ENCODE results near the gene FLYWCH2.

The FLYWCH2 gene

DNA sequence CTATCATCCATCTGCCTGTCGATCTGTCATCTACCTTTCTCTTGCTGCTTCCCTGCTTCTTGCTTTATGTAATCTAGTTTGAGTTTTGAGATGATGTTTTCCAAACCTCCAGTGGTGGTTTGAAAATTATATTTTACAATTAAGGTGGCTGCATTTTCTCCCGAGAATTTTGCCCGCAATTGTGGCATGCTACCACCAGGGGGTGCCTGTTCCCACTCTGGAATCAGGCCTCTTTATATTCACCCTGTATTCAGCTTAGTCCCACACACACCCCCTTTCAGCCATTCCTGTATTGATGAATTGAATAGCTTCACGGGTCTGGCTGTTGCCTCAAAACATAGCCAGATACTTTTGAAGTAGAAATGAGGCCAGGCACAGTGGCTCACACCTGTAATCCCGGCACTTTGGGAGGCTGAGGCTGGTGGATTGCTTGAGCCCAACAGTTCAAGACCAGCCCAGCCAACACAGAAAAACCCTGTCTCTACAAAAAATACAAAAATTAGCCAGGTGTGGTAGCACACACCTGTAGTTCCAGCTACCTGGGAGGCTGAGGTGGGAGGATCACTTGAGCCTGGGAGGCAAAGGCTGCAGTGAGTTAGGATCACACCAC, 28.2 kb upstream of the FLYWCH2 start:
- no peak for DNase-seq

DNA sequence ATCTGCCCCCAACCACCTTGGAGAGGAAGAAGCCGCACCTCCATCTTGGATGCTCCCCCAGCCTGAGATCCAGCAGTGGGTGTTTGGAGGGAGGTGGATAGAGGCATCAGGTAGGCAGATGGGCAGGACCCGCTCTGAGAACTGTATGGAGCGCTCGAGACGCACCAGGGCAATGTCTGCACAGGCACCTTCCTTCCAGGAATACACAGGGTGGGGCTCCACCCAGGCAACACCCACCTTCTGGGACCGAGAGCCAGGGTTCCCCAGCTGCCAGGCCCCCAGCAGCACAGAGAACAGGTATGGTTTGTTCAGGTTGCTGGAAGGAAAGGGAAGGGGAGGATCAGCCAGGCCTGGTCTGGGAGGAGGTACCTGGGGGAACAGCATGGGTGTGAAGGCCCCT, 27.5 kb upstream of the FLYWCH2 start:
- no peak for DNase-seq

DNA sequence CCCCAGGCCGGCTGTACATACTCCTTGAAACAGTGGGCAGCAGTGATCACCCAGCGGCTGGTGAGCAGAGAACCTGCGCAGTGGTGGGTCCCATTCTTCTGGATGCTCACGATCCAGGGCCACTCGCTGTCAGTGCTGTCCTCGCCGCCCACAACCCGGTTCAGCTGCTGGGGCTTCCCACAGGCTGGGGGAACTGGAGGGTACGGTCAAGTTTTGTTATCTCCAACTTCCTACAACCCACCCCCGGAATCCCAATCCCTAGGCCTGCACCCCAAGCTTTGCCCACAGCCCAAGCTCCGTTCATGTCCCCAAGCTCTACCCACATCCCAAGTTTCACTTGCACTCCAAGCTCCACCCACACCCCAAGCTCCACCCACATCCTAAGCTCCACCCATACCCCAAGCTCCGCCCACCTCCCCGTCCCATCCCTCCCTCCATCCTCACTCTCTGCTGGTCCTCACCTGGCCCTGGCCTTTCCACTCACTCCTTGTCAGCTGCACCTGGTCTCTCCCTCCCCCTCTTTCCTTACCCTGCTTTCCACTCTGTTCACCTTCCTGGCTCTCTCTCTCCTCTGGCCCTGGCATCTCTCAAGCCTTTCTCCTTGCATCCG, 26.8 kb upstream of the FLYWCH2 start:
- DNase-seq = no peak

DNA sequence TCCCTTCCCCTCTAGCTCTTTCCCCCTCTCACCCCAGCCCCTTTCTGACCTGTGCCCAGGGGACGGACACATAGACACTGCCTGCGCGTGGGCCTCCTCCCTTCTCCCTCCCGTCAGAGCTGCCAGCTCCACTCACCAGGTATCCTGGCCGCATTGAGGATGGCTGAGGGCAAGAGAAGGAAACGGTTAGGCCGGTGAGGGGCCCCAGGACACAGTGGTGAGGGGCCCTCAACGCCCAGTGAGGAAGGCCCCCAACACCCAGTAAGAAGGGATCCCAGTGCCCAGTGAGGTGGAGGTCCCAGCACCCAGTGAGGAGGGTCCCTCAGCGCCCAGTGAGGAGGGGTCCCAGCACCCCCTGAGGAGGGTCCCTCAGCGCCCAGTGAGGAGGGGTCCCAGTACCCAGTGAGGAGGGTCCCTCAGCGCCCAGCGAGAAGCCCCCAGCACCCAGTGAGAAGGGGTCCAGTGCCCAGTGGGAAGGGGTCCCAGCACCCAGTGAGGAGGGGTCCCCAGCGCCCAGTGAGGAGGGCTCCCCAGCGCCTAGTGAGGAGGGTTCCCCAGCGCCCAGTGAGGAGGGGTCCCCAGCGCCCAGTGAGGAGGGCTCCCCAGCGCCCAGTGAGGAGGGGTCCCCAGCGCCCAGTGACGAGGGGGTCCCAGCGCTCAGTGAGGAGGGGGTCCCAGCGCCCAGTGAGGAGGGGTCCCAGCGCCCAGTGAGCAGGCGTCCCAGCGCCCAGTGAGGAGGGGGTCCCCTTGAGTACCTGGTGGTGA, 26.1 kb upstream of the FLYWCH2 start:
- no peak for DNase-seq

DNA sequence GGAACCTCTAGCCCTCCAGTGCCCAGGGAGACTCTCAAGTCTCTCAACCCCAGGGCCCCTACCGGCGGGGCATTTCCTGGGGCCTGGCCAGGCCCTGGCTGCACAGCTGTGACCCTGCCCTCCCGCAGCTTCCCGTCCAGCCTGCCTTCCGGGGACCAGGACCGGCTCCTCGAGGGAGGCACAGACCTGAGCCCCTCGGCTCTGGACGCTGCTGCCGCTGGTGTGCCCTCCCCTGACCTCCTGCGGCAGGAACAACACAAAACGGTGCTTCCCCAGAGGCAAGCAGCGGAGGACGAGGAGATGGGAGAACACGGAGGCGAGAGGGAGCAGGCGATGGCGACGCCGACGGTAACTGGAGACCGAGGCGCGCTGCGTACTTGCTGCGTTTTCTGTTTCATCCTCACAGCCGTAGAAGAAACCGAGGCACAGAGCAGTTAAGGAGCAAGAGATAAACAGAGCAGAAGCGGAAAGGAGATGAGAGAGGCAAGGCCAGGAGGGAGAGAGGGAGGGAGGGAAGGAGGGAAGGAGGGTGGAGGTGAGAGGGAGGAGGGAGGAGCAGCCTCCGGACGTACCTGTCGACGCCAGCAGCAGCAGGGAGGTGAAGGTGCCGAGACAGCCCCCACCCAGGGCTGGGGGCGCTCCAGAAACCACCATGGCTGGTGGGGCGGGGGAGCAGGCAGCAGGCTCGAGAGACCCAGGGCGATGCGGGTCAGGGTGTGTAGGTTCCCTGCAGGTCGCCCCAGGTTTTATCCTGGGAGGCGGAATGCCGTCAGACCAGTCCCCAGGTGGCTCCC, 25.4 kb upstream of the FLYWCH2 start, which contains the start of gene PRSS22:
PRSS22 (minus strand) TSS at position 720 of the 794 bp plus-strand sequence; CDS start at position 654, 66 bp downstream.
- no peak for DNase-seq

DNA sequence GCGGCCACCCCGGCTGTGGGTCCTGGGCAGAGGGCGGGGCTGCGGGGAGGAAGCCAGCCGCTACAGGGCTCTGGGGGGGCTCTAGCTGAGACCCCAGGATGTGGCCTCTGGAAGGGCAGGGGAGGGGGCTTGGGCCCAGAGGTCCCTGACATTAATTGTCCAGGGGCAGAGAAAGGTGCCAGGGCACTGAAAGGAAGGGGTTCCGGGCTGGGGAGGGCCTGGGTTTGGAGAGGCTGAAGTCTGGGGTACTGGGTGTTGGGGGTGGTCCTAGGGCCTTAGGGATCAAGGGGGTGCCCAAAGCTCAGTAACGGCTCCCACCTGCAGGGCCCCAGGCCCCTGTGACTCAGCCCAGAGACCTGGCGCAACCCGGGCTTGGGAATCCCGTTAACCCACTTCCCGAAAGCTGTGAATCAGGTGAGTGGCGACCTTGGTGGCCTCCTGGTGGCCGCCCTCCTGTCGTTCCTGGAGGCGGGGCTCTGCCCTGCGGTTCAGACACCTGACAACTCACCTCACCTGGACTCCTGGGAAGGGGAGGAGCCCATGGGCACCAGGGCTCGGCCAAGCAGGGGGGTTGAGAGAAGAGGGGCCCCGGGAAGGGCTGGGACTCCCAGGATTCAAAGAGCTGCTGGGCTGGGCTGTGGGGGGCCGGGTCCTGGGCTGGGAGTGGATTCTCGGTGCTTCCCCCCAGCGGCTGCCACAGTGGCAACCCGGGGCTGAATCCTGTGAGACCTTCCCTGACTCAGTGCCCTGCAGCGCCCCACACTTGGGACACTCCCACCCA, 24.6 kb upstream of the FLYWCH2 start:
- peak; percentile 16 for DNase-seq

DNA sequence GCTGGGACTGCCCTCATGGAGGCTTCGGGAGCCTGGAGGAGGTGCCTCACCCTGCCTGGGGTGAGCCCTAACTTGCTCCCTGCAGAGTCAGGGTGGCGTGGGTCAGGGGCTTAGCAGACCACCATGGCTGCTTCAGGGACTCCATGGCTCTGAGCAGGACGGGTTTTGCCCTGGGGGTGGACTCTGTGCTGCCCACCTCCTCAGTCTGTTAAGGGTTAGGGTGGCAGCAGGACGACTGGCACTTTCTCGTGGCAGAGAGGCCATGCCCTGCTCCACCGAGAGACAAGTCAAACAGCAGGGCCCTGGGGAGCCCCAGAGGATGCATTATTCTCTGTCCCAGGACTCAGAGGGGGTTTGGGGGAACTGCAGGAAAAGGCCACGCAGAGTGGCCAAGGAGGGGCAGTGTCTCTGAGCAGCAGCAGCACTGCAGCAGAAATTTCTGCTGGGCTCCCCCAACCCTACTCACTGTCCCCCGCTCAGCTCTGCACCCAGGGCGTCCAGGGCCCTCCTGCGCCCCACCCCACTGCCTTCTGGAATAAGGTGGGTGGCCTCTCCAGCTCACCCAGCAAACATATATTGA, 23.2 kb upstream of the FLYWCH2 start:
- DNase-seq = no peak

DNA sequence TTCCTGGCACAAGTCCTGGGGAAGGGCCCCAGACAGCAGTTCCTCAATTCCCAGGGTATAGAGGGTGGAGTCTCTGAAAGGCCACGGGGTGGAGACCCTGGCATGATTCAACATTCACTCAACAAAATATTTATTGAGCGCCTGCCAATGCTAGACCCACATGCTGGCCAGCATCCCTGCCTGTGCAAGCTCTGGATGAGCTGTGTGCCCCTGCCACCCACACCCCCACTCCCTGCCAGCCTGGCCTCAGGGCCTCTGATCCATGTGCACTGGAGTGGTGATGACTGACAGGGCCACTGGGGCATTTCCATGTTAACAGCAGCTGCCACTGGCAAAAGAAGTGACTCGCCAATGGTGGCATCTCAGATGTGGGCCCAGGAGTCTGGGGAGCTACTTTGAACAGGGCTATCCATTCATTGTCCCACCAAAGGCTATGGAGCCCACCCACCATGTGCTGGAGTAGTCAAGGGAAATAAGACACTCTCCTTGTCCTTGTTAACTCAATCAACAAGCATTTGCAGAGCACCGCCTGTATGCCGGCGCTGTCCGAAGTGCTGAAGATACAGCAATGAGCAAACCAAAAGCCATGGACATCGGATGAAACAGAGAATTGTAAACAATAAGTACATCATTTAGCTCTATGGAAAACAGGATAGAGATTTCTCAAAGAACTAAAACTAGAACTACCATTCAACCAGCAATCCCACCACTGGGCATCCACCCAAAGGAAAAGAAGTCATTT, 22.0 kb upstream of the FLYWCH2 start:
- DNase-seq = no peak

DNA sequence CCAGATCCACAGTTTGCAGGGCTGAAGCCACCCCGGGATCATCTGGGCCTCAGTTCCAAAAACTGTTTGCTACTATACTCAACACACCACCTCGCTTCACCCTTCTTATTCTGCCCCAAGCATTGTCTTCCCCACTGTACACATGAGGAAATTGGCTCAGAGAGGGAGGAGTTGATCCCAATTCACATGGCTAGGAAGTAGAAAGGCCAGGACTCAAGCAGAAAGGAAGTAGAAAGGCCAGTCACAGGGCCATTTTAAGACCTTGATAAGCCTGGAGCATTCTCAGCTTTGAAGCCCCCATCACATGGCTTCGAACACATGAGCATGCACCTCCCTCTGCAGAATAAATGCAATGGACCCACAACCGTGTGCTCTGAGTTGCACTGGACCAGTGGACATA, 17.4 kb upstream of the FLYWCH2 start:
- no peak for DNase-seq

DNA sequence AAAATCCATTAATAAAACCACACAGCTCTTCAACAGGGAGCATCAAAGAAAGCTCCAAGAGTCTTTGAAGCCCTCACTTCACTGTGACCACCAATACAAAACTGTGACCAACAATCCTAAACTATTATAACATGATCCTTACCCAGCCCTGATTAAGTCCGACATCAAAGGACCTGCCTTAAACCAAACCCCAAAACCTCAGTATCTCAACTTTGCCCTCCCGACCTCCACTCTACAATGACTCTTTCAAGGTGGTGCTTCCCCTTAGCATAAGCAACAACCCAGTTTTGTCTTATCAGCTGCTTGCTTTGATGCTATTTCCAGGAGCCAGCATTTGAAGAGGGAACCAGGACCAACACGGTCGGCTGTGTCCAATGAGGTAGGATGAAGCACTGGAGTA, 16.6 kb upstream of the FLYWCH2 start:
- no peak for DNase-seq

DNA sequence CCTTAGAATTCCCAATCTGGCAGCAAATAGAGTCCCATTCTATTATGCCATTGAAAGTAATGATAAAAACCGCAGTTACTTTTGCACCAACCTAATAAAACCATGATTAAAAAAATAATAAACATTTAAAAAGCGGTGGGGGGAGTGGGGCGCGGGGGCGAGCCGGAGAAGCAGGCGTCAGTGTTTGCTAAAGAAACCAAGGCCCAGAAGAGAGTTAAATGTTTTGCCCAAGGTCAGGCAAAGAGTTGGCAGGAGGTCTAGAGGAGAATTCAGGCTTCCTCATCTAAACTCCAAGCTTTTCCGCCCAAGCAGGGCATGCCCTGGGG, 15.4 kb upstream of the FLYWCH2 start:
- no peak for DNase-seq

DNA sequence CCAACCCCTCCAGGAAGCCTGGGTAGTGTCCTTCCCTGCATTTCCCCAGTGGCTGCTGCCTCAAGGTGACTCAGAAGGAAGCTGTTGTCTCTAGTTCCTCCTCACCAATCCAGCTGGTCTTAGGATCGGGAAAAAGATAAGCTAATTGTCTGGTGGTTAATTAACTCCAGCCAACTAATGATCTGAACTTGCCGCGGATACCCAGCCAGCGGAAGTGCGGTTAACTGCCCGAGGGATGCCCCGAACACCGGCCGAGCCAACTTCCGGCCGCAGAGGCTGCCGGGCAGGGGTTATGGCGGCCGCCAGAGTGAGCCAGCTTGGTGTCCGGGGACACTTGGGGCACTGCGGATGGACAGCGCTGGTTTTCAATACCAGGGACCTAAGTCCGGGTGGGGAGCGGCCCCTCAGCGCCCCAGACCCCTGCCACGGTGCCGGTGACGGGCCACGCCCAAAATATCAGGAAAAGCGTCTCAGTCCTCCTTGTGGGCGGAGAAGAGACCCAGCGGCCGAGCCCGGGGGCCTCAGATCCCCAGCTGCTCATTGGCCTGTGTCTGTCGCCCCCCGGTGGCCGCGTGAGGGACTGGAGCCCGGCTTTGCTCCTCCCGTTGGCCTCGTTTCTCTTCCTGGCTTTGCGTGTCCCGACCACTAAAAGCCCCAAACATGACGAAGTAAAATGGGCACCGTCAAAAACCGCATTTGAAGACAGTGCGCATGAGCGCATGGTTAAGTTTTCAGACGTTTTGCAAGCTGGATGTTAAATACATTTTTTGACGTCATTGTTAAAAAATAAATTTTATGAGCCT, 14.8 kb upstream of the FLYWCH2 start:
- peak; percentile 69 for DNase-seq

DNA sequence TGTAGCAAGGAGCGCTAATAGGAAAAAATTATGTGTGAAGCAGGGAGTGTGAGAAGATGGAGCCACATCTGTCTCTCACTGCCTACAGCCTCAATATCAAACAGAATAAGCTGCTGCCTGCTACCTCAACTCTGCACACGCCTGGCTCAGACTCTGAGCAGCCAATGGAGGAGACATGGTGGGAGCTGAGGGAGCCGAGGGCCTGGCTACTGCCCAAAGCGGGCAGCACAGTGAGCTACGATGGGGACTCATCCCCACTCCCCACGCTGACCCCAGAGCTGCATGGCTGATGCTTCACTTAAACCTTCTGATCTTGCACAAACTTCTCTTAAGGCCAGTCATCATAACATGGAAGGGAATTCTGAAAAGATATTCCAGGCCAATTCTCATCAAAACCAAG, 11.1 kb upstream of the FLYWCH2 start:
- DNase-seq = no peak

DNA sequence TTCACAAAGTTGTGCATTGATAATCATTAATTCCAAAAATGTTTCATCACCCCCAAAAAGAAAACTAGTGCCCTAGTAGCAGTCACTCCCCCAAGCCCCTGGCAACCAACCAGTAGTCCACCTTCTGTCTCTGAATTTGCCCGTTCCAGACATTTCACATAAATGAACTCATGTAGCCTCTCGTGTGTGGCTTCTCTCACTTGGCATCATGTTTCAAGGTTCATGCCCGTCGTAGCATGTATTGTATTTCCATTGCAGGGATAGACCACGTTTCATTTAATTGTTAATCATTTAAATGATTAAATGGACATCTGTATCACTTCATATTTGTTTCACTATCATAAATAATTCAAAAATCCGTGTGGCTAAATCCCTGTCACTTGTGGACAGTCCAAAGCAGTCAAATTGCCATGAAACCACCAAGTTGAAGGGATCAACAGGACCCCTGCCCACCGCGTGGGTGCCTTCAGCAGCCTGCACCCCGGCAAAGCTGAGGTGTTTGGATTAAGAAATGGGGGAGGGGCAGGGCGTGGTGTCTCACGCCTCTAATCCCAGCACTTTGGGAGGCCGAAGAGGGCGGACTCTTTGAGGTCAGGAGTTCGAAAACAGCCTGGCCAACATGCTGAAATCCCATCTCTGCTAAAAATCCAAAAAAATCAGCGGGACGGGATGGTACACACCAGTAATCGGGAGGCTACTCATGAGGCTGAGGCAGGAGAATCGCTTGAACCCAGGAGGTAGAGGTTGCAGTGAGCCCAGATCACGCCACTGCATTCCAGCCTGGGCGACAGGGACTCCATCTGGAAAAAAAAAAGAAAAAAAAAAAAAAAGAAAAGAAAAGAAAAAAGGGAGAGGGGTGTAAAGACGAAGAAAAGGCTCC, 8.7 kb upstream of the FLYWCH2 start:
- DNase-seq = no peak

DNA sequence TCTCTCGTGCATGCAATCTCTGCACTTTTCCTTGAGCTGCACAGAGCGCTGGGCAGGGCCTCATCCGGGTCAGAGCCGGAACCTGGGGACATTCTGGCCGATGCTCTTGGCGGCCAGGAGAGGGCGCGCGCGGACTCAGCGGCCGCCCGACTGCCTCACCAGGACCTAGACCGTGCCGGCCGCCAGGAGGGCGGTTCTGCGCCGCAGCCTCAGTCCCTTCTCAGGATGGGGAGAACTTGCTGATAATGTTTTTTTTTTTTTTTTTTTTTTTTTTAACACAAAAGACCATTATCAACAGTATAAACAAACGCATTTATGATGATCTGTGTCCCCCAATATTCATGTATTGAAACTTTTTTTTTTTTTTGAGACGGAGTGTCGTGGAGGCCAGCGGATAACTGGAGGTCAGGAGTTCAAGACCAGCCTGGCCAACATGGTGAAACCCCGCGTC, 8.1 kb upstream of the FLYWCH2 start:
- DNase-seq = peak; percentile 45

DNA sequence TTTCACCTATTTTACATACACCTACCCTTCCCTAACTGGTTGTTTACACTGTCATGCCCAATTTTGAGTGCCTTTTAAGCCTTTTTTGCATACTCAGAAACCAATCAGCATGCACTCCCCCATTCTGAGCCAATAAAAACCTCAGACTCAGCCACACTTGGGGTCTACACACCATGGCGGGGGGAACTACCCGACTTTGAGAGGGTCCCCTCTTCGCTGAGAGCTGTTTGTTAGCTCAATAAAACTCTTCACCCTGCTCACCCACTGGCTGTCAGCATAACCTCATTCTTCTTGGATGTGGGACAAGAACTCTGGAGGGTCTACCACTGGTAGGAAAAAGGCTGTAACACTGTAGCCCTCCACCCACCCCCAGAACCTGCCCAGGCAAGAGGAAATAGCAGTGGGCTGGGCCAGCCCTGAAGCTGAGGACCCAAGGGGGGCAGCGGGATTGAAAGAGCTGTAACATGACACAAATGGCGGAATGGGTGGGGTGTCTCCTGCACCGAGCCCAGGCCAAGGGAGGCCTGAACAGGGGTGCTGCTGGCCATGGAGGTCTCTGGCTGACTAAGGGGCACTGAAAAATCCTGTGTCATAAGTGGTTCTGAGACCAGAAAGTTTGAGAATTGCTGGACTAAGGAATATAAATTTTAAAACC, 3.0 kb upstream of the FLYWCH2 start:
- DNase-seq = no peak

DNA sequence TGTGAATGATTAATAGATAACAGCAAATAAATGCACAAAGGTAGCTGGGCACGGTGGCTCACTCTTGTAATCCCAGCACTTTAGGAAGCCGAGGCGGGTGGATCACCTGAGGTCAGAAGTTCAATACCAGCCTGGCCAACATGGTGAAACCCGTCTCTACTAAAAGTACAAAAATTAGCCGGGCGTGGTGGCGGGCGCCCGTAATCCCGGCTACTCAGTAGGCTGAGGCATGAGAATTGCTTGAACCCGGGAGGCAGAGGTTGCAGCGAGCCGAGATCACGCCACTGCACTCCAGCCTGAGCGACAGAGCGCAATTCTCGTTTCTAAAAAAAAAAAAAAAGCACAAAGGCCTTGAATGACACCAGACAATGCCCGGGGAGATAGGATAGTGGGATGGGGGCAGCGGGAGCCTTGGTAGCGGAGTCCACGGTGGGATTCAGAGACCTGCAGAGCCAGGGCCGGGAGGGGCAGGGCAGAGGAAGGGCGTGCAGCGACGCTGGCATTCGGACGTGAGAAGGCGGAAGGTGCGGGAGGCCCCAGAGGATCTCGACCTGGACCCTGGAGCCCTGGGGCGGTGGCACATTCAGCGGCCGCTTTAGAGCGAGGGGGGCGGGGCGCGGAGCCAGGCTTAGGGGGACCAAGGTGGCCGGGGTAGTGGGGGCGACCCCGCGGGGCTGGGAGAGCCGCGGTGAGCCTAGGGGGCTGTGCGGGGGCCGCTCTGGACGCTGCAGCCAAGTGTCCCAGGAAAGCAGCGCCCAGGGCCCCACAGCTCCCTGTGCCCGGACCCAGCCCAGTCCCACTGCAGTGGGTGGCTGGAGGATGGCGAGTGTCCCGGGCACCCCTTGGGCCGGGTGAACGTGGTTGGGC, 999 bp upstream of the FLYWCH2 start:
- DNase-seq = peak; percentile 22

DNA sequence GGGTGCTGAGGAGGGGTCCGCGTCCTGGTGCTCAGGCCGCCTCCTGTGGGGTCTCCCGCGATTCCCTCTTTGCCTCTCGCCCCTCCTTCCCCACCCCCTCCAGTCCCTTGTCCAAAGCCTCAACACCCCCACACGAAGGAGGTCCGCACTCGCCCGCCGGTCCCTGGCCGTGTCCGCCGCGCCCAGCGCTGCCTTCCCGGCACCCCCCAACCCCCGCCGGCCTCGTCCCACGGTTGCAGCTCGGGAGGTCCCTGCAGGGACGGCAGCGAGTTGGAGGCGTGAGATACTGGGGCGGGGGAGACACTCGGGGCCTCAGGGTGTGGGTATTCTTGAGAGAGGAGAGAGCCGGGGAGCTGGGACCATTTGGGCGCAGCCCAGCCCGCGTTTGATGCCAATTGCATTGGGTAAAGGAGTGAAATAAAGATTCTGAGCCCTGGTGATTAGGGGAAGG, 468 bp downstream of the FLYWCH2 start:
- DNase-seq = no peak
